CD14-positive monocyte (primary cell): ENCODE results near the gene LPCAT1. TPM values are rescaled to one million over a fixed set of nuclear protein-coding genes. Genes with fewer than 3 reads are reported as not detected.
"Not testable (repeated sequence)": the region's sequence is repeated elsewhere in the genome, so short reads cannot be mapped to it uniquely, and the experiment has no call there.

Experiments used
- DNase-seq, 3 donors: peaks; one replicate each; pipeline ENCODE4 v3.0.0-alpha.2; 2011 to 2022
- H2AFZ ChIP-seq: 2 replicates; pipeline ENCODE4 v1.6.0; 2012; ENCODE audit warnings: mild to moderate bottlenecking, low read depth, low read length, inconsistent platforms; ENCODE audit not compliant: insufficient read depth, poor library complexity, severe bottlenecking
- H3K27ac ChIP-seq, 2 donors: 1 replicate in 1 of 2; 2 replicates in 1 of 2; pipeline ENCODE4 v1.5.1; 2012 to 2013; ENCODE audit warnings: low read length in 2 of 2, control low read depth in 1 of 2, inconsistent platforms in 1 of 2, low read depth in 1 of 2, mild to moderate bottlenecking in 1 of 2
- H3K27me3 ChIP-seq, 2 donors: one replicate each; pipeline versions ENCODE4 v1.6.0 to v1.6.1; 2011 to 2013; ENCODE audit warnings: low read length in 2 of 2; ENCODE audit not compliant: control insufficient read depth in 2 of 2, insufficient read depth in 2 of 2
- H3K36me3 ChIP-seq, 2 donors: replicated peaks in 1 of 2; 1 replicate in 1 of 2; 2 replicates in 1 of 2; pipeline versions ENCODE4 v1.5.1 to v1.6.1; 2012 to 2013; ENCODE audit warnings: low read length in 2 of 2, control low read depth in 1 of 2, inconsistent platforms in 1 of 2, mild to moderate bottlenecking in 1 of 2; ENCODE audit not compliant: insufficient read depth in 2 of 2, control insufficient read depth in 1 of 2
- H3K4me1 ChIP-seq, 2 donors: 1 replicate in 1 of 2; 2 replicates in 1 of 2; pipeline versions ENCODE4 v1.5.1 to v1.6.1; 2012 to 2013; ENCODE audit warnings: low read length in 2 of 2, control low read depth in 1 of 2, inconsistent platforms in 1 of 2, mild to moderate bottlenecking in 1 of 2, moderate library complexity in 1 of 2; ENCODE audit not compliant: insufficient read depth in 2 of 2, control insufficient read depth in 1 of 2
- H3K4me2 ChIP-seq: replicated peaks from 2 replicates; pipeline ENCODE3; 2012; ENCODE audit warnings: low read length, moderate library complexity, mild to moderate bottlenecking; ENCODE audit not compliant: poor library complexity, severe bottlenecking; ENCODE audit errors: extremely low read depth
- H3K4me3 ChIP-seq, 3 experiments: fragments of 200-600 bp in 1 of 3; sonication (generic) in 1 of 3; replicated peaks in 1 of 3; 1 replicate in 2 of 3; 2 replicates in 1 of 3; pipeline ENCODE4 v1.5.1; 2011 to 2013; ENCODE audit warnings: low read length in 3 of 3, mild to moderate bottlenecking in 3 of 3, control low read depth in 2 of 3, low read depth in 2 of 3, inconsistent platforms in 1 of 3, moderate library complexity in 1 of 3
- H3K79me2 ChIP-seq: 2 replicates; pipeline ENCODE4 v1.6.0; 2012; ENCODE audit warnings: mild to moderate bottlenecking, control low read depth, inconsistent platforms, low read length, moderate library complexity; ENCODE audit not compliant: insufficient read depth
- H3K9ac ChIP-seq: 2 replicates; pipeline ENCODE4 v1.6.0; 2017; ENCODE audit warnings: low read length, mild to moderate bottlenecking; ENCODE audit not compliant: insufficient read depth, poor library complexity, severe bottlenecking
- H3K9me3 ChIP-seq, 2 donors: replicated peaks in 1 of 2; 1 replicate in 1 of 2; 2 replicates in 1 of 2; pipeline versions ENCODE4 v1.5.1 to v1.6.1; 2012 to 2013; ENCODE audit warnings: low read length in 2 of 2, control low read depth in 1 of 2; ENCODE audit not compliant: control insufficient read depth in 1 of 2, insufficient read depth in 1 of 2
- H4K20me1 ChIP-seq: 2 replicates; pipeline ENCODE4 v1.6.0; 2012; ENCODE audit warnings: mild to moderate bottlenecking, low read length, control low read depth, moderate library complexity; ENCODE audit not compliant: insufficient read depth
- H3K27ac Mint-ChIP-seq, 7 donors: one replicate each; pipeline ENCODE4 v1.8.0; 2020; ENCODE audit warnings: mild to moderate bottlenecking in 7 of 7, mixed read lengths in 7 of 7, moderate library complexity in 6 of 7, inconsistent platforms in 2 of 7
- H3K27me3 Mint-ChIP-seq, 3 donors: one replicate each; pipeline ENCODE4 v1.8.0; 2021 to 2022; ENCODE audit warnings: low read depth in 3 of 3, mild to moderate bottlenecking in 3 of 3, mixed read lengths in 3 of 3, moderate library complexity in 3 of 3, inconsistent platforms in 1 of 3
- H3K36me3 Mint-ChIP-seq, 2 donors: one replicate each; pipeline ENCODE4 v1.8.0; 2020; ENCODE audit warnings: mixed read lengths in 2 of 2, inconsistent platforms in 1 of 2, mild to moderate bottlenecking in 1 of 2
- H3K4me1 Mint-ChIP-seq: one replicate; pipeline ENCODE4 v1.8.0; 2020; ENCODE audit warnings: mild to moderate bottlenecking, mixed read lengths
- H3K4me3 Mint-ChIP-seq, 2 donors: one replicate each; pipeline ENCODE4 v1.8.0; 2020; ENCODE audit warnings: mild to moderate bottlenecking in 2 of 2, mixed read lengths in 2 of 2, moderate library complexity in 1 of 2
- H3K9me3 Mint-ChIP-seq, 7 donors: one replicate each; pipeline ENCODE4 v1.8.0; 2020 to 2022; ENCODE audit warnings: mixed read lengths in 7 of 7, mild to moderate bottlenecking in 6 of 7, moderate library complexity in 6 of 7, inconsistent platforms in 2 of 7
- CTCF ChIP-seq: fragments of 200-600 bp; IDR thresholded peaks from one replicate; pipeline ENCODE4 v1.8.0; 2022; ENCODE audit warnings: antibody characterized with exemption, mild to moderate bottlenecking
- WGBS: methylation state at CpG from one replicate; pipeline ENCODE4 v1.1.5; 2013; ENCODE audit warnings: missing lambda C conversion rate; ENCODE audit not compliant: insufficient coverage; 5-methylcytosine and 5-hydroxymethylcytosine counted together
- intact Hi-C, 2 donors: fragments of 100-400 bp; cut with micrococcal nuclease; formaldehyde crosslinking; loops; one replicate each; pipeline versions ENCODE4 v1.15.0 to v1.15.1; 2023
- polyA plus RNA-seq, 3 donors: library from polyadenylated mRNA; depleted of rRNA in 1 of 3; unstranded in 2 of 3; stranded (reverse) in 1 of 3; fragments of 300-500 nt in 2 of 3; fragments of >200 nt in 1 of 3; fragmentation: Illumina TruSeq in 2 of 3; gene quantifications; 1 replicate in 2 of 3; 2 replicates in 1 of 3; pipeline ENCODE4 v1.2.3, GENCODE V29; 2012 to 2021

The LPCAT1 gene
- polyA plus RNA-seq, 3 donors, result 34.1 to 53.9 (median 34.8) TPM

- no peak for DNase-seq
Measured at GRCh38 chr5:1423901-1424603, 99.7 kb downstream of the LPCAT1 start.

GRCh38 chr5:1422522-1422921, 101.2 kb downstream of the LPCAT1 start:
- H3K27ac ChIP-seq, H3K4me3 Mint-ChIP-seq, H3K36me3 Mint-ChIP-seq, H3K27me3 ChIP-seq, H3K4me1 Mint-ChIP-seq, H2AFZ ChIP-seq, H4K20me1 ChIP-seq, H3K27ac Mint-ChIP-seq, H3K36me3 ChIP-seq, H3K9ac ChIP-seq, H3K79me2 ChIP-seq, H3K27me3 Mint-ChIP-seq, H3K4me2 ChIP-seq, H3K4me3 ChIP-seq, H3K4me1 ChIP-seq, DNase-seq, intact Hi-C loops: not testable (repeated sequence)
- WGBS, result 89% methylated on average over 9 of the region's 13 CpGs
- H3K9me3 ChIP-seq, result peaks cover 4 to 11% of the 10 kb centered on the region in 2 donors
- H3K9me3 Mint-ChIP-seq, result peaks cover 3 to 27% (median 18%) of the 10 kb centered on the region in 7 donors

More at GRCh38 chr5:1423901-1424603, 99.7 kb downstream of the LPCAT1 start:
- WGBS, result 87% methylated on average over 19 of the region's 19 CpGs
- TF ChIP-seq CTCF, result no peak
- Mint-ChIP-seq H3K27me3 (peaks cover 2 to 5% (median 4%) of the 10 kb centered on the region in 3 donors), H3K36me3 (no peaks in the 10 kb centered on the region), H3K4me3 (peak overlapping the region in 1 of 2 donors; percentile 40), H3K4me1 (no peaks in the 10 kb centered on the region), H3K9me3 (peaks cover 5 to 39% (median 31%) of the 10 kb centered on the region in 7 donors), H3K27ac (no peak overlapping the region)
- no peaks in the 10 kb centered on the region for H3K79me2 ChIP-seq
- no peaks in the 10 kb centered on the region for H3K36me3 ChIP-seq
- no peaks in the 10 kb centered on the region for H3K27me3 ChIP-seq
- peaks cover 13 to 26% of the 10 kb centered on the region in 2 donors for H3K9me3 ChIP-seq
- no peaks in the 10 kb centered on the region for H4K20me1 ChIP-seq
- intact Hi-C loops, result no loop called here
- no peak overlapping the region for H3K27ac ChIP-seq
- H3K4me2 ChIP-seq, result no peak overlapping the region
- H3K4me1 ChIP-seq, result no peaks in the 10 kb centered on the region
- no peak overlapping the region for H2AFZ ChIP-seq
- no peak overlapping the region for H3K9ac ChIP-seq
- H3K4me3 ChIP-seq, result no peak overlapping the region
